ENCODE measurements around the gene TNIK. TPM values are rescaled to one million over a fixed set of nuclear protein-coding genes. Genes with fewer than 3 reads are reported as not detected.

Gene TNIK
- polyA plus RNA-seq, 1 of the 3 experiments (the other 2 are of a cell fraction) = 19.4 TPM

DNA sequence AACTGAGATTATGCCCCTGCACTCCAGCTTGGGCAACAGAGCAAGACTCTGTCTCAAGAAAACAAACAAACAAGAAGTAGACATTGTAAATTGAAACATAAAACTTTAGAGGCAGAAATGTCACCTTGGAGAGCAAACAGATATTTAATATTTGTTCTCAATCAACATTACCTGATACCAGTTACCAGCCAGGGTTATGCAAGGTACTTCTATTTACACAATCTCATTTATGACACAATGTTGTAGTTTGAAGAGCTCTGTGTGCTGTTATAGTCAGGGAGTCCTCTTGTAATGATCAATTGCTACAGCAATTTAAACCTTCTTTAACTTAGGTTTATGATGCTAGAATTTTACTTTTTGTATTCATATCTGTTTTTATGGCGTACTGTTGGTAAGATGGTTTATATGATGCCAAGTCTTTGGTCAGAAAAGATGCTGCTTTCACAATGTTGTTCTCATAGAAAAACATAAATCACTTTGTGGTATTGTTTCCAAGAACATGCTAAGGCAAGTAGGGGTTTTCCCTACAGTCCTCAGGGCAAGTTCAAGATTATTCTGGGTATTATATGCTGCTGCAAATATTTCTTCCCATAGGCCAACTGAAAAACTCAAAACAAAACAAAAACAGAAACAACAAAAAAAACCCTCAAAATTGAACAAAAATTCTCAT, 173.5 kb downstream of the TNIK start:
- Histone ChIP-seq H2AFZ (ENCODE audit: low read depth) (no peak overlapping the region), H3K4me3 (ENCODE audit: low read depth in 2 of 2, low read length in 1 of 2) (no peak overlapping the region), H3F3A (replicated peaks; ENCODE audit: insufficient read depth) (peaks cover 45% of the 10 kb centered on the region), H3K9me3 (no peaks in the 10 kb centered on the region), H3K36me3 (replicated peaks in 1 of 2; ENCODE audit: control insufficient read depth in 1 of 2, insufficient read depth in 2 of 2, low read length in 1 of 2) (no peaks in the 10 kb centered on the region), H3K9me2 (no peaks in the 10 kb centered on the region), H3K4me2 (no peak overlapping the region), H3K4me1 (ENCODE audit: control insufficient read depth in 1 of 2, insufficient read depth in 2 of 2, low read depth in 1 of 2, low read length in 1 of 2) (peaks cover 6 to 27% of the 10 kb centered on the region in 2 experiments), H3K9ac (no peak overlapping the region), H3K79me2 (ENCODE audit: insufficient read depth) (peaks cover 39% of the 10 kb centered on the region), H3K27ac (ENCODE audit: low read depth in 2 of 2, low read length in 1 of 2) (peak overlapping the region in 1 of 2 experiments; percentile 99; a peak in 1 of 4 replicates), H4K20me1 (ENCODE audit: insufficient read depth) (no peaks in the 10 kb centered on the region; the same call in 1 of the 2 replicates), H3K27me3 (ENCODE audit: insufficient read depth) (no peaks in the 10 kb centered on the region)
- CTCF ChIA-PET = no interaction called here
- POLR2A ChIA-PET = no interaction called here
- no peak for DNase-seq
- TF ChIP-seq, protein P1, sequence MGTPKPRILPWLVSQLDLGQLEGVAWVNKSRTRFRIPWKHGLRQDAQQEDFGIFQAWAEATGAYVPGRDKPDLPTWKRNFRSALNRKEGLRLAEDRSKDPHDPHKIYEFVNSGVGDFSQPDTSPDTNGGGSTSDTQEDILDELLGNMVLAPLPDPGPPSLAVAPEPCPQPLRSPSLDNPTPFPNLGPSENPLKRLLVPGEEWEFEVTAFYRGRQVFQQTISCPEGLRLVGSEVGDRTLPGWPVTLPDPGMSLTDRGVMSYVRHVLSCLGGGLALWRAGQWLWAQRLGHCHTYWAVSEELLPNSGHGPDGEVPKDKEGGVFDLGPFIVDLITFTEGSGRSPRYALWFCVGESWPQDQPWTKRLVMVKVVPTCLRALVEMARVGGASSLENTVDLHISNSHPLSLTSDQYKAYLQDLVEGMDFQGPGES (IDR thresholded peaks at IDR 0.05; ENCODE audit: low read depth, low read length) = no peak
- TF ChIP-seq FOSL2 (IDR thresholded peaks at IDR 0.05; ENCODE audit: borderline replicate concordance, low read depth) (no peak), CHD2 (IDR thresholded peaks at IDR 0.05; ENCODE audit: low read length, partially characterized antibody) (no peak), RFX5 (IDR thresholded peaks at IDR 0.05; ENCODE audit: low read length) (no peak), FOXM1 (IDR thresholded peaks at IDR 0.05; ENCODE audit: low read depth) (no peak), TCF12 (IDR thresholded peaks at IDR 0.05) (no peak), TEAD4 (IDR thresholded peaks at IDR 0.05; ENCODE audit: borderline replicate concordance, insufficient read depth) (no peak), MXI1 (IDR thresholded peaks at IDR 0.05; ENCODE audit: low read depth, low read length) (no peak), FOXJ3 (CRISPR knock-in tag; IDR thresholded peaks at IDR 0.05) (no peak), SMC3 (IDR thresholded peaks at IDR 0.05; ENCODE audit: low read depth, low read length) (no peak), EP300 (IDR thresholded peaks at IDR 0.05; ENCODE audit: borderline replicate concordance in 1 of 2, low read depth in 1 of 2, low read length in 1 of 2) (no peak), SIN3A (IDR thresholded peaks at IDR 0.05; ENCODE audit: borderline replicate concordance, low read depth, low read length) (no peak)
- TF ChIP-seq, protein P2, sequence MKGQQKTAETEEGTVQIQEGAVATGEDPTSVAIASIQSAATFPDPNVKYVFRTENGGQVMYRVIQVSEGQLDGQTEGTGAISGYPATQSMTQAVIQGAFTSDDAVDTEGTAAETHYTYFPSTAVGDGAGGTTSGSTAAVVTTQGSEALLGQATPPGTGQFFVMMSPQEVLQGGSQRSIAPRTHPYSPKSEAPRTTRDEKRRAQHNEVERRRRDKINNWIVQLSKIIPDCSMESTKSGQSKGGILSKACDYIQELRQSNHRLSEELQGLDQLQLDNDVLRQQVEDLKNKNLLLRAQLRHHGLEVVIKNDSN (IDR thresholded peaks at IDR 0.05; ENCODE audit: borderline replicate concordance, low read depth) = no peak
- 97% methylated on average over 1 of the region's 1 CpG for WGBS (ENCODE audit: low lambda C conversion rate)

DNA sequence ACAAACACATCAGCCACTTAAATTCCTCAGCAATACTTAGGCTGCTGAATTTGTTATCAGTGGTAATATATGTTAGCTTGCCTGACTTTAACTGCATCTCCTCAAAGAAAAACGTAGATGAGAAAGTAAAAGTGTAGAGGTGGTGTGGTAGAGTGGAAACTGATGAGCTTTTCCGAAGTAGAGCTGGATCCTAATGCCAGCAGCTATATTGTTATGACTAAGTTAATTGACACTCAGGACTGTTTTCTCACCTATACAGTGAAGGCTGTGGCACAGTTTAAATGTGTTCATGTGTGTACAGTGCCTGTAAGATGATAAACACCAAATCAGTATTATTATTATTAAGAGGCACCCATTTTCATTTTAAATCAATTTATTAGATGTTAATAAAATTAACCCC, 174.9 kb downstream of the TNIK start:
- CTCF ChIA-PET = no interaction called here
- Histone ChIP-seq H3K27me3 (ENCODE audit: insufficient read depth) (no peaks in the 10 kb centered on the region), H3K9me2 (no peaks in the 10 kb centered on the region), H4K20me1 (ENCODE audit: insufficient read depth) (no peaks in the 10 kb centered on the region; the same call in 1 of the 2 replicates), H3K4me2 (peak overlapping the region; percentile 69; the same call in 1 of the 2 replicates), H3K36me3 (replicated peaks in 1 of 2; ENCODE audit: control insufficient read depth in 1 of 2, insufficient read depth in 2 of 2, low read length in 1 of 2) (no peaks in the 10 kb centered on the region), H2AFZ (ENCODE audit: low read depth) (no peak overlapping the region), H3K9ac (peak overlapping the region; percentile 84; the same call in 1 of the 2 replicates), H3K4me3 (ENCODE audit: low read depth in 2 of 2, low read length in 1 of 2) (no peak overlapping the region), H3F3A (replicated peaks; ENCODE audit: insufficient read depth) (peaks cover 53% of the 10 kb centered on the region), H3K4me1 (ENCODE audit: control insufficient read depth in 1 of 2, insufficient read depth in 2 of 2, low read depth in 1 of 2, low read length in 1 of 2) (peaks cover 6 to 35% of the 10 kb centered on the region in 2 experiments), H3K79me2 (ENCODE audit: insufficient read depth) (peaks cover 53% of the 10 kb centered on the region), H3K9me3 (no peaks in the 10 kb centered on the region), H3K27ac (ENCODE audit: low read depth in 2 of 2, low read length in 1 of 2) (peak overlapping the region; percentile 89 to 99; a peak in 3 of 4 replicates)
- 35% methylated on average over 2 of the region's 2 CpGs for WGBS (ENCODE audit: low lambda C conversion rate)
- DNase-seq = no peak
- POLR2A ChIA-PET = no interaction called here
- TF ChIP-seq, protein P3, sequence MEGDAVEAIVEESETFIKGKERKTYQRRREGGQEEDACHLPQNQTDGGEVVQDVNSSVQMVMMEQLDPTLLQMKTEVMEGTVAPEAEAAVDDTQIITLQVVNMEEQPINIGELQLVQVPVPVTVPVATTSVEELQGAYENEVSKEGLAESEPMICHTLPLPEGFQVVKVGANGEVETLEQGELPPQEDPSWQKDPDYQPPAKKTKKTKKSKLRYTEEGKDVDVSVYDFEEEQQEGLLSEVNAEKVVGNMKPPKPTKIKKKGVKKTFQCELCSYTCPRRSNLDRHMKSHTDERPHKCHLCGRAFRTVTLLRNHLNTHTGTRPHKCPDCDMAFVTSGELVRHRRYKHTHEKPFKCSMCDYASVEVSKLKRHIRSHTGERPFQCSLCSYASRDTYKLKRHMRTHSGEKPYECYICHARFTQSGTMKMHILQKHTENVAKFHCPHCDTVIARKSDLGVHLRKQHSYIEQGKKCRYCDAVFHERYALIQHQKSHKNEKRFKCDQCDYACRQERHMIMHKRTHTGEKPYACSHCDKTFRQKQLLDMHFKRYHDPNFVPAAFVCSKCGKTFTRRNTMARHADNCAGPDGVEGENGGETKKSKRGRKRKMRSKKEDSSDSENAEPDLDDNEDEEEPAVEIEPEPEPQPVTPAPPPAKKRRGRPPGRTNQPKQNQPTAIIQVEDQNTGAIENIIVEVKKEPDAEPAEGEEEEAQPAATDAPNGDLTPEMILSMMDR (IDR thresholded peaks at IDR 0.05) = no peak
- TF ChIP-seq RAD21 (IDR thresholded peaks at IDR 0.05; ENCODE audit: low read length) (no peak), RCOR1 (IDR thresholded peaks at IDR 0.05; ENCODE audit: low read length) (no peak), TCF12 (IDR thresholded peaks at IDR 0.05) (no peak), FOSL2 (IDR thresholded peaks at IDR 0.05; ENCODE audit: borderline replicate concordance, low read depth) (no peak), YY1 (IDR thresholded peaks at IDR 0.05; ENCODE audit: low read depth) (no peak), TAF1 (IDR thresholded peaks at IDR 0.05; ENCODE audit: borderline replicate concordance, low read depth, low read length) (no peak), SIN3A (IDR thresholded peaks at IDR 0.05; ENCODE audit: borderline replicate concordance, low read depth, low read length) (no peak), CHD2 (IDR thresholded peaks at IDR 0.05; ENCODE audit: low read length, partially characterized antibody) (no peak), RXRA (IDR thresholded peaks at IDR 0.05; ENCODE audit: borderline replicate concordance, low read depth) (no peak)
- TF ChIP-seq, protein P2 (IDR thresholded peaks at IDR 0.05; ENCODE audit: borderline replicate concordance, low read depth) = no peak
- TF ChIP-seq, protein P4, sequence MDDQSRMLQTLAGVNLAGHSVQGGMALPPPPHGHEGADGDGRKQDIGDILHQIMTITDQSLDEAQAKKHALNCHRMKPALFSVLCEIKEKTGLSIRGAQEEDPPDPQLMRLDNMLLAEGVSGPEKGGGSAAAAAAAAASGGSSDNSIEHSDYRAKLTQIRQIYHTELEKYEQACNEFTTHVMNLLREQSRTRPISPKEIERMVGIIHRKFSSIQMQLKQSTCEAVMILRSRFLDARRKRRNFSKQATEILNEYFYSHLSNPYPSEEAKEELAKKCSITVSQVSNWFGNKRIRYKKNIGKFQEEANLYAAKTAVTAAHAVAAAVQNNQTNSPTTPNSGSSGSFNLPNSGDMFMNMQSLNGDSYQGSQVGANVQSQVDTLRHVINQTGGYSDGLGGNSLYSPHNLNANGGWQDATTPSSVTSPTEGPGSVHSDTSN (IDR thresholded peaks at IDR 0.05) = no peak
